GM23248 (cell line): ENCODE measurements around the gene C22orf31.

ENCODE experiments used
- EZH2 ChIP-seq: fragments of 200-600 bp; sonication (generic); IDR thresholded peaks from 2 replicates; pipeline ENCODE4 v1.6.1; 2018; ENCODE audit warnings: antibody characterized with exemption, mild to moderate bottlenecking; ENCODE audit not compliant: insufficient read depth, poor library complexity, severe bottlenecking
- EZH2phosphoT487 ChIP-seq: fragments of 200-600 bp; sonication (generic); IDR thresholded peaks from 2 replicates; pipeline ENCODE4 v1.6.1; 2018; ENCODE audit warnings: antibody characterized with exemption, moderate library complexity, mild to moderate bottlenecking, low read depth; ENCODE audit not compliant: insufficient read depth

GRCh38 chr22:29043906-29044575, 17.6 kb downstream of the C22orf31 start:
- TF ChIP-seq EZH2phosphoT487 (no peak), EZH2 (no peak)
